ENCODE data around the gene APIP. TPM values are rescaled to one million over a fixed set of nuclear protein-coding genes. Genes with fewer than 3 reads are reported as not detected.

APIP gene
- total and polyA plus RNA-seq, 10 of the 15 experiments (the other 5 are each of a cell fraction or from before 2014, with no cell fraction given), result 26.8 to 87.1 (median 52.8) TPM

- BruUV-seq (replicated peaks), result no TSS peak
Observed at GRCh38 chr11:34909415-34909814, 6.8 kb downstream of the APIP start.

More at GRCh38 chr11:34909415-34909814, 6.8 kb downstream of the APIP start:
- Histone ChIP-seq H3K27me3 (replicated peaks in 1 of 2; ENCODE audit: control insufficient read depth in 2 of 2, insufficient read depth in 2 of 2, low read length in 1 of 2) (no peaks in the 10 kb centered on the region), H3K9me3 (replicated peaks; ENCODE audit: control insufficient read depth, insufficient read depth, low read length) (no peaks in the 10 kb centered on the region; the same call in 2 of the 3 replicates), H3K9ac (ENCODE audit: control insufficient read depth, insufficient read depth, low read length) (no peak overlapping the region), H3K4me3 (no peak overlapping the region), H3K4me1 (ENCODE audit: control insufficient read depth, insufficient read depth, low read length) (peaks cover 4% of the 10 kb centered on the region; the same call in 1 of the 2 replicates), H3K27ac (ENCODE audit: control insufficient read depth, insufficient read depth) (no peak overlapping the region), H2AFZ (ENCODE audit: control insufficient read depth, low read depth, low read length) (no peak overlapping the region), H4K20me1 (ENCODE audit: control insufficient read depth, insufficient read depth) (no peaks in the 10 kb centered on the region), H3K4me2 (ENCODE audit: control insufficient read depth, insufficient read depth) (no peak overlapping the region), H3K79me2 (ENCODE audit: control insufficient read depth, insufficient read depth, low read length) (peaks cover 6% of the 10 kb centered on the region), H3K36me3 (ENCODE audit: control insufficient read depth in 2 of 2, insufficient read depth in 2 of 2, low read length in 1 of 2) (no peaks in the 10 kb centered on the region)
- WGBS (ENCODE audit: insufficient coverage, insufficient replicate concordance, low lambda C conversion rate, missing lambda C conversion rate), result 78% methylated on average over 6 of the region's 6 CpGs
- no peak for DNase-seq (ENCODE audit: low read depth, low spot score)
- intact Hi-C loops (cut with micrococcal nuclease; ENCODE audit: unreplicated experiment) (no loop called here), in situ Hi-C loops (cut with MboI) (no loop called here)
- ATAC-seq, result no peak
- TF ChIP-seq BCLAF1 (IDR thresholded peaks at IDR 0.05) (no peak), NR2C2 (IDR thresholded peaks at IDR 0.05; ENCODE audit: borderline replicate concordance, control insufficient read depth, insufficient read length, low read depth) (no peak), IKZF1 (conservative IDR thresholded peaks at IDR 0.05) (no peak), NFIC (IDR thresholded peaks at IDR 0.05; ENCODE audit: low read depth, low read length) (no peak), BCL11A (IDR thresholded peaks at IDR 0.05; ENCODE audit: low read depth, low read length) (no peak), YBX1 (IDR thresholded peaks at IDR 0.05) (no peak), NKRF (conservative IDR thresholded peaks at IDR 0.05) (no peak)
- no peak for FAIRE-seq
- SMC1A ChIA-PET (ENCODE audit: uncharacterized antibody, unreplicated experiment), result interaction anchor here (1.2 to 1.7 kb wide), 2 partner anchors 15 to 322 kb away, joined by 3 read pairs; no protein-coding TSS in a partner anchor
- POLR2A ChIA-PET, result interaction anchor here (1.3 kb wide), 1 partner anchor 121 kb away, joined by 3 read pairs; no protein-coding TSS in a partner anchor
- RAD21 ChIA-PET (ENCODE audit: unreplicated experiment), result interaction anchor here (1.3 kb wide), 1 partner anchor 18 kb away, joined by 4 read pairs; no protein-coding TSS in a partner anchor
- CTCF ChIA-PET, result no interaction called here
